H9 (cell line): ENCODE data around the gene CASP8. TPM values are rescaled to one million over a fixed set of nuclear protein-coding genes. Genes with fewer than 3 reads are reported as not detected.

Experiments
- DNase-seq: peaks from one replicate; pipeline ENCODE4 v3.0.0-alpha.2; 2017
- H2AFZ ChIP-seq: one replicate; pipeline ENCODE4 v1.6.1; 2013; ENCODE audit warnings: mild to moderate bottlenecking, low read length, control low read depth, moderate library complexity
- H2AK5ac ChIP-seq: 2 replicates; pipeline ENCODE4 v1.6.1; 2013; ENCODE audit warnings: low read length, control low read depth, mixed read lengths; ENCODE audit not compliant: insufficient read length
- H2BK120ac ChIP-seq: one replicate; pipeline ENCODE4 v1.6.1; 2013; ENCODE audit warnings: low read depth, mild to moderate bottlenecking, low read length, control low read depth, inconsistent platforms; ENCODE audit not compliant: poor library complexity, severe bottlenecking
- H2BK12ac ChIP-seq: 2 replicates; pipeline ENCODE4 v1.6.1; 2013; ENCODE audit warnings: low read length, control low read depth, mixed read lengths, low read depth; ENCODE audit not compliant: insufficient read length
- H2BK15ac ChIP-seq: 2 replicates; pipeline ENCODE4 v1.6.1; 2013; ENCODE audit warnings: low read depth, low read length, control low read depth
- H2BK20ac ChIP-seq: one replicate; pipeline ENCODE4 v1.6.1; 2013; ENCODE audit warnings: low read depth, mild to moderate bottlenecking, low read length, control low read depth, inconsistent platforms; ENCODE audit not compliant: poor library complexity, severe bottlenecking
- H2BK5ac ChIP-seq: 2 replicates; pipeline ENCODE4 v1.6.1; 2013; ENCODE audit warnings: low read length, control low read depth, mixed read lengths; ENCODE audit not compliant: insufficient read length
- H3K14ac ChIP-seq: 2 replicates; pipeline ENCODE4 v1.6.1; 2013; ENCODE audit warnings: low read length, control low read depth; ENCODE audit not compliant: insufficient read depth
- H3K18ac ChIP-seq: 2 replicates; pipeline ENCODE4 v1.6.1; 2013; ENCODE audit warnings: low read depth, mild to moderate bottlenecking, mixed read lengths, low read length, control low read depth; ENCODE audit not compliant: insufficient read length
- H3K23ac ChIP-seq: 2 replicates; pipeline ENCODE4 v1.6.1; 2013; ENCODE audit warnings: low read length, control low read depth, mixed read lengths, low read depth; ENCODE audit not compliant: insufficient read length
- H3K23me2 ChIP-seq: 2 replicates; pipeline ENCODE4 v1.6.1; 2013; ENCODE audit warnings: low read depth, mild to moderate bottlenecking, mixed read lengths, low read length, control low read depth; ENCODE audit not compliant: insufficient read length, poor library complexity, severe bottlenecking
- H3K27ac ChIP-seq: 2 replicates; pipeline ENCODE4 v1.5.1; 2013; ENCODE audit warnings: low read length, control low read depth, mixed read lengths, low read depth; ENCODE audit not compliant: insufficient read length
- H3K27me3 ChIP-seq: 2 replicates; pipeline ENCODE4 v1.6.1; 2013; ENCODE audit warnings: low read length, control low read depth, inconsistent platforms; ENCODE audit not compliant: insufficient read depth
- H3K4ac ChIP-seq: 2 replicates; pipeline ENCODE4 v1.6.1; 2013; ENCODE audit warnings: low read depth, mild to moderate bottlenecking, control low read depth, inconsistent platforms, low read length, moderate library complexity
- H3K4me1 ChIP-seq: 2 replicates; pipeline ENCODE4 v1.6.1; 2013; ENCODE audit warnings: low read length, control low read depth, inconsistent platforms; ENCODE audit not compliant: insufficient read depth
- H3K4me2 ChIP-seq: 2 replicates; pipeline ENCODE4 v1.6.1; 2013; ENCODE audit warnings: low read length, control low read depth, mixed read lengths; ENCODE audit not compliant: insufficient read length, insufficient read depth
- H3K56ac ChIP-seq: 2 replicates; pipeline ENCODE4 v1.6.1; 2013; ENCODE audit warnings: low read depth, mild to moderate bottlenecking, mixed read lengths, low read length, control low read depth; ENCODE audit not compliant: insufficient read length
- H3K79me1 ChIP-seq: 2 replicates; pipeline ENCODE4 v1.6.1; 2013; ENCODE audit warnings: low read depth, mild to moderate bottlenecking, moderate library complexity, low read length, control low read depth, inconsistent platforms; ENCODE audit not compliant: insufficient read depth, poor library complexity, severe bottlenecking
- H3K79me2 ChIP-seq: 2 replicates; pipeline ENCODE4 v1.6.1; 2013; ENCODE audit warnings: low read length, control low read depth, inconsistent platforms; ENCODE audit not compliant: insufficient read depth
- H3K9ac ChIP-seq: 2 replicates; pipeline ENCODE4 v1.6.1; 2013; ENCODE audit warnings: low read length, control low read depth, mixed read lengths; ENCODE audit not compliant: insufficient read length; ENCODE audit errors: extremely low read depth
- H3K9me3 ChIP-seq: one replicate; pipeline ENCODE4 v1.6.1; 2013; ENCODE audit warnings: low read depth, low read length, inconsistent platforms; ENCODE audit not compliant: control insufficient read depth
- H3T11ph ChIP-seq: one replicate; pipeline ENCODE4 v1.6.1; 2013; ENCODE audit warnings: mild to moderate bottlenecking, low read length, control low read depth, inconsistent platforms
- H4K20me1 ChIP-seq: one replicate; pipeline ENCODE4 v1.6.1; 2013; ENCODE audit not compliant: control insufficient read depth, insufficient read length, insufficient read depth
- H4K5ac ChIP-seq: 2 replicates; pipeline ENCODE4 v1.6.1; 2013; ENCODE audit warnings: low read depth, mild to moderate bottlenecking, mixed read lengths, low read length, control low read depth; ENCODE audit not compliant: insufficient read length
- H4K8ac ChIP-seq: replicated peaks from 2 replicates; pipeline ENCODE4 v1.6.1; 2013; ENCODE audit warnings: low read length, control low read depth, mixed read lengths, low read depth; ENCODE audit not compliant: insufficient read length
- H4K91ac ChIP-seq: 2 replicates; pipeline ENCODE4 v1.6.1; 2013; ENCODE audit warnings: low read depth, mild to moderate bottlenecking, moderate library complexity, mixed read lengths, low read length, control low read depth; ENCODE audit not compliant: insufficient read length
- H3K27ac Mint-ChIP-seq, 3 experiments: 2 replicates in 2 of 3; 3 replicates in 1 of 3; pipeline ENCODE4 v1.8.0; 2020 to 2021; ENCODE audit warnings: mixed read lengths in 3 of 3, mild to moderate bottlenecking in 1 of 3, moderate library complexity in 1 of 3
- H3K27me3 Mint-ChIP-seq: 2 replicates; pipeline ENCODE4 v1.8.0; 2021; ENCODE audit warnings: low read depth, mild to moderate bottlenecking, moderate library complexity, mixed read lengths
- H3K36me3 Mint-ChIP-seq, 3 experiments: 2 replicates in 2 of 3; 3 replicates in 1 of 3; pipeline ENCODE4 v1.8.0; 2020 to 2021; ENCODE audit warnings: low read depth in 3 of 3, mixed read lengths in 3 of 3; ENCODE audit not compliant: insufficient read depth in 1 of 3
- H3K4me1 Mint-ChIP-seq, 2 experiments: 2 replicates each; pipeline ENCODE4 v1.8.0; 2020; ENCODE audit warnings: mixed read lengths in 2 of 2
- H3K4me3 Mint-ChIP-seq, 2 experiments: 2 replicates in 1 of 2; 3 replicates in 1 of 2; pipeline ENCODE4 v1.8.0; 2020 to 2021; ENCODE audit warnings: mild to moderate bottlenecking in 2 of 2, mixed read lengths in 2 of 2, moderate library complexity in 1 of 2
- H3K9me3 Mint-ChIP-seq, 2 experiments: 2 replicates in 1 of 2; 3 replicates in 1 of 2; pipeline ENCODE4 v1.8.0; 2020; ENCODE audit warnings: mild to moderate bottlenecking in 2 of 2, mixed read lengths in 2 of 2, moderate library complexity in 1 of 2
- CTCF ChIP-seq: fragments of 200-600 bp; sonication (generic); conservative IDR thresholded peaks from 3 replicates; pipeline ENCODE4 v1.8.0; 2021; ENCODE audit warnings: antibody characterized with exemption, mild to moderate bottlenecking
- WGBS: extraction: QIAGEN DNeasy Blood & Tissue Kit; methylation state at CpG from one replicate; pipeline ENCODE4 v1.1.7; 2013; ENCODE audit warnings: missing lambda C conversion rate, low lambda C conversion rate, mixed read lengths; ENCODE audit not compliant: insufficient read length; ENCODE audit errors: extremely low coverage; 5-methylcytosine and 5-hydroxymethylcytosine counted together
- total RNA-seq: library from RNA; stranded (reverse); gene quantifications from 2 replicates; pipeline ENCODE4 v1.2.1, GENCODE V29; 2021

CASP8 gene
- total RNA-seq, 1 experiment from 2014 or later, result 10.0 TPM

- H2BK12ac ChIP-seq, result no peak overlapping the region
- H3K4me2 ChIP-seq, result peak overlapping the region; percentile 45
- H4K20me1 ChIP-seq, result no peaks in the 10 kb centered on the region
- no peaks in the 10 kb centered on the region for H3K79me1 ChIP-seq
- no peak overlapping the region for H3K23ac ChIP-seq
- H4K91ac ChIP-seq, result no peak overlapping the region
- H3K4ac ChIP-seq, result no peak overlapping the region
- H4K8ac ChIP-seq, result no peak overlapping the region
- H2BK20ac ChIP-seq, result no peak overlapping the region
- TF ChIP-seq CTCF, result no peak
- H2BK15ac ChIP-seq, result no peak overlapping the region
- no peak overlapping the region for H2AK5ac ChIP-seq
- no CpG with 5 or more reads among the region's 5 CpGs for WGBS
- peaks cover 27 to 36% of the 10 kb centered on the region in 2 experiments for H3K4me1 Mint-ChIP-seq
- H2BK120ac ChIP-seq, result no peak overlapping the region
- H3K9me3 Mint-ChIP-seq, result peaks cover 0 to 13% of the 10 kb centered on the region in 2 experiments; a peak in 2 of 5 replicates
- peaks cover 6% of the 10 kb centered on the region; the same call in 1 of the 2 replicates for H3K4me1 ChIP-seq
- no peaks in the 10 kb centered on the region for H3K23me2 ChIP-seq
- no peak overlapping the region for H2AFZ ChIP-seq
- no peak overlapping the region for H3T11ph ChIP-seq
- no peak overlapping the region for H3K27ac ChIP-seq
- no peak overlapping the region for H3K18ac ChIP-seq
- H2BK5ac ChIP-seq, result no peak overlapping the region
- H3K9ac ChIP-seq, result no peak overlapping the region
- H3K56ac ChIP-seq, result no peak overlapping the region
- peak overlapping the region; percentile 11; the same call in 1 of the 2 replicates for H3K14ac ChIP-seq
- H4K5ac ChIP-seq, result no peak overlapping the region
- peak overlapping the region in 2 of 3 experiments; percentile 63 to 65; a peak in 4 of 7 replicates for H3K27ac Mint-ChIP-seq
- no peaks in the 10 kb centered on the region for H3K9me3 ChIP-seq
- no peak for DNase-seq
- peaks cover 0 to 22% (median 0%) of the 10 kb centered on the region in 3 experiments; a peak in 2 of 7 replicates for H3K36me3 Mint-ChIP-seq
- no peaks in the 10 kb centered on the region for H3K27me3 ChIP-seq
- peak overlapping the region in 1 of 2 experiments; percentile 30; a peak in 1 of 5 replicates for H3K4me3 Mint-ChIP-seq
- no peaks in the 10 kb centered on the region for H3K27me3 Mint-ChIP-seq
- H3K79me2 ChIP-seq, result no peaks in the 10 kb centered on the region
Measured at GRCh38 chr2:201219328-201220096, 40.8 kb upstream of the CASP8 start.
